ENCODE results near the gene CRKL. TPM values are rescaled to one million over a fixed set of nuclear protein-coding genes. Genes with fewer than 3 reads are reported as not detected.

CRKL gene
- total RNA-seq, 2 experiments from 2014 or later, result 60.5 to 62.2 TPM

DNA sequence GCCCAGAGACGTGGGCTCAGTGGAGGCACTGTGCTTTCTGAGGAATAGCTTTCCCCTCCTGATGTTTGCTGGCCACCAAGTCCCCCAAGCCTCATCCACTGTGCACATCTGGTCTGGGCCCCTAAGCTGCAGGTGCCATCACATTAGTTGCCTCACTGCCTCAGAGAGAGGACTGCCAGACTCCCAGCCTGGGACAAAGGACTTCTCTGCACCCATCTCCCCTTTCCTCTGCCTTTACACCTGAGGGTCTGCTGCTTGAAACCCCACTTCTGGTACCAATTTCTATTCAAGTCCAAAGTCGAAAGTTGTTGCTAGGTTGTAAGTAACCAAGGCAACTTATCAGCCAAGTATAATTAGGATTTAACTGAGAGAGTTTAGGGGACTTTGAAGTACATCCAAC is 61.2 kb downstream of the CRKL start:
- Mint-ChIP-seq H3K4me1 (ENCODE audit: low read depth) (peaks cover 34% of the 10 kb centered on the region), H3K36me3 (ENCODE audit: low read depth) (peaks cover 2% of the 10 kb centered on the region), H3K27me3 (ENCODE audit: low read depth) (no peaks in the 10 kb centered on the region), H3K4me3 (no peak overlapping the region), H3K9me3 (peaks cover 11% of the 10 kb centered on the region), H3K27ac (no peak overlapping the region)
- intact Hi-C loops (cut with micrococcal nuclease), result no loop called here
- DNase-seq, result no peak
- CTCF ChIA-PET, result interaction anchor here (0.6 kb wide), 2 partner anchors 103 to 129 kb away, joined by 3 read pairs; no protein-coding TSS in a partner anchor

DNA sequence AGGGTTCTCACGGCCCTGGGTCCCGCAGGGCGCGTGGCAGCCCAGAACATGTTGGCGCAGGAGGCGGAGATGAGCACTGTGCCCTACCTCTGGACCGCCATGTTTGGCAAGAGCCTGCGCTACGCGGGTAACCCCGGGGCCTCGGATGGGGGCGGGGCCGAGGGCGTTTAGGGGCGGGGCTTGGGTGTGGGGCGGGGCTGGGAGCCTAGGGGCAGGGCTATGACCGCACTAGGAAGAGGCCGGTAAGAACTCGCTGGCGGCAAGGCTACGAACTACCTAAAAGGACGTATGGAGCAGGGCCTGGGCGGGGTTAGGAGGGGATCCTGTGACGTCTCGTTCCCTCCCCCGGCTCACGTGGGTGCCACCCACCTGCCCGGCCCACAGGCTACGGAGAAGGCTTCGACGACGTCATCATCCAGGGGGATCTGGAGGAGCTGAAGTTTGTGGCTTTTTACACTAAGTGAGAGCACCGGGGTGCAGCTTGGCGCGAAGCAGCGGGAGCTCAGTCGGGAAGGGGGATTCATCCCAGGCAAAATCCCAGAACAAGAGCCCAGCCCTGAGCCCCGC is 62.1 kb downstream of the CRKL start:
- Mint-ChIP-seq H3K27ac (peak overlapping the region; percentile 63), H3K9me3 (peaks cover 11% of the 10 kb centered on the region), H3K4me1 (ENCODE audit: low read depth) (peaks cover 41% of the 10 kb centered on the region), H3K36me3 (ENCODE audit: low read depth) (peaks cover 8% of the 10 kb centered on the region), H3K27me3 (ENCODE audit: low read depth) (no peaks in the 10 kb centered on the region), H3K4me3 (peak overlapping the region; percentile 58)
- intact Hi-C loops (cut with micrococcal nuclease), result no loop called here
- peak; percentile 77 for DNase-seq
- CTCF ChIA-PET, result interaction anchor here (0.7 to 1.5 kb wide), 2 partner anchors 42 to 124 kb away, joined by 3 to 4 read pairs; no protein-coding TSS in a partner anchor

DNA sequence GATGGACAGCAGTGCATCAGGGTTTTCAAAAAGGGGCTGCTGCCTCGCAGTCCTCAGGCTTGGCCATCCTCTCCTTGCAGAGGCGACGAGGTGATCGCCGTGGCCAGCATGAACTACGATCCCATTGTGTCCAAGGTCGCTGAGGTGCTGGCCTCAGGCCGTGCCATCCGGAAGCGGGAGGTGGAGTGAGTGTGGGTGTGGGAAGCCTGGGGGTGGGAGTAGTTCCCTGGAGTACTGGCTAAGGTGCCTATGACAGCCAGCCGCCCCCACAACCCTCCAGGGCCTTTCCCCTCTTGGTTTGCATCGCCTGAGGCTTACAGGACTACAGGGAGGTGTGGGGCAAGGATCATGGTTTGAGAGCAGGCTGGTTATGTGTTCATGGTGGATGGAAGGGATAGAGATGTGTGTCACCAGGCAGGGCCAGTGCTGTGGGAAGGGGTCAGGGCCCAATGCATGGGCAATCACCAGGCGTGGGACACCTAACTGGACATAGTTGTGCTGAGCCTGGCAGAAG is 62.8 kb downstream of the CRKL start:
- H3K36me3 Mint-ChIP-seq (ENCODE audit: low read depth), result peaks cover 8% of the 10 kb centered on the region
- intact Hi-C loops (cut with micrococcal nuclease), result no loop called here
- H3K4me1 Mint-ChIP-seq (ENCODE audit: low read depth), result peaks cover 41% of the 10 kb centered on the region
- H3K27ac Mint-ChIP-seq, result peak overlapping the region; percentile 68
- CTCF ChIA-PET, result interaction anchor here (0.7 to 1.5 kb wide), 2 partner anchors 41 to 123 kb away, joined by 3 to 4 read pairs; no protein-coding TSS in a partner anchor
- DNase-seq, result no peak
- H3K27me3 Mint-ChIP-seq (ENCODE audit: low read depth), result no peaks in the 10 kb centered on the region
- peaks cover 11% of the 10 kb centered on the region for H3K9me3 Mint-ChIP-seq
- H3K4me3 Mint-ChIP-seq, result peak overlapping the region; percentile 13

DNA sequence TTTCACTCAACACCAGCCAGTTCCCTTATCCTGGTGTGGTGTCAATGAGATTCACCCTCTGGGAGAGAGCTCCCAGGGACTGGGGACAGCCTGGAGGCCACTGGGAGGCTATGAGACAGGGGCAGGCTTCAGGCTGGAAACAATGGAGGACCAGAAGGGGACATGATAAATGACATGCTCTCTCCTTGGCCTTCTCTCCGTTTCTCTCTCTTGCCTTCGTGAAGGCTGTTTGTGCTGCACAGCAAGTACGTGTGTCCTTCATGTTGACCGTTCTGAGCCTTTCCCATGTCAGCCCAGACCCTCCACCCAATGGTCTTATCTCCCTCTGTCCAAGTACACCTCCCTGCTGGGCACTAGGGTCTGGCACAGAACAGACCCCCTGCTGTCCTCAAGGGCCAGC is 63.3 kb downstream of the CRKL start:
- CTCF ChIA-PET, result interaction anchor here (1.5 kb wide), 1 partner anchor 41 kb away, joined by 4 read pairs; no protein-coding TSS in a partner anchor
- H3K36me3 Mint-ChIP-seq (ENCODE audit: low read depth), result peaks cover 8% of the 10 kb centered on the region
- intact Hi-C loops (cut with micrococcal nuclease), result no loop called here
- H3K27me3 Mint-ChIP-seq (ENCODE audit: low read depth), result no peaks in the 10 kb centered on the region
- peaks cover 41% of the 10 kb centered on the region for H3K4me1 Mint-ChIP-seq (ENCODE audit: low read depth)
- peaks cover 11% of the 10 kb centered on the region for H3K9me3 Mint-ChIP-seq
- peak overlapping the region; percentile 97 for H3K4me3 Mint-ChIP-seq
- DNase-seq, result no peak
- no peak overlapping the region for H3K27ac Mint-ChIP-seq

DNA sequence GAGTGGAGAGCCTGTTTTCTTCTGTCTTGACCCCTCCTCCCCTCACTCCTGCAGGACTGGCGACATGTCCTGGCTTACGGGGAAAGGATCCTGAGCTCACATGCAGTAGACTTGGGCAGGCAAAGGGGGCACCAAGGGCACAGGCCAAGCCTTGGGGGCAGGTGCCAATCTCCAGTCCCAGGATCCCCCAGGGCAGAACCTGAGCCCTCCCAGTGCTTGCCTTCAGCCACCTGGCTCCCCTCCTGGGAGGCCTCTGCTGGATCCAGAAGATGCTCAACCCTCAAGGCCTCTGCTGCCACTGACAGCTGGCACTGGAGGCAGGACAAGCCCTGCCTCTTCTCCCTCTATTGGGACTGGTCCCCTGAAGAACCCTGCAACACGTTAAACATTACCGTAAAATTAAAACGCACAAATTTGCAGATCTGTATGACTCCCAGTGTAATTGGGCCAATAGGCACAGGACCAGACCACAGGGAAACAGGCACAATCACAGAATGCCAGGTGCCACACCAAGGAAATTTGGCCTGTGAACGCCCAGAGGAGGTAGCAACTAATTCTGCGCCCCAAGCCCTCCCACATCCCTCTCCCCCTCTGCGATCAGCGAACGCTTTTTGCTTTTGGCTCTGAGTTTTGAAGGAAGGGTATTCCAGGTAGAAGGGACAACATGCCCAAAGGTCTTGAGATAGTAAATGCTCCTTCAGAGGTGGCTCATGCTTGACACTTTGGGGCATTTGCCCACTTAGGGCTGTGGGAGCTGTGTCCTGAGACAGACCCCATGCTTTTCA is 63.9 kb downstream of the CRKL start:
- Mint-ChIP-seq H3K4me3 (peak overlapping the region; percentile 97), H3K27ac (peak overlapping the region; percentile 87), H3K27me3 (ENCODE audit: low read depth) (no peaks in the 10 kb centered on the region), H3K4me1 (ENCODE audit: low read depth) (peaks cover 41% of the 10 kb centered on the region), H3K36me3 (ENCODE audit: low read depth) (peaks cover 8% of the 10 kb centered on the region), H3K9me3 (peaks cover 11% of the 10 kb centered on the region)
- intact Hi-C loops (cut with micrococcal nuclease), result no loop called here
- CTCF ChIA-PET, result interaction anchor here (0.9 to 1.1 kb wide), 4 partner anchors 18 to 27 kb away, joined by 3 to 4 read pairs (median 3); no protein-coding TSS in a partner anchor
- no peak for DNase-seq

DNA sequence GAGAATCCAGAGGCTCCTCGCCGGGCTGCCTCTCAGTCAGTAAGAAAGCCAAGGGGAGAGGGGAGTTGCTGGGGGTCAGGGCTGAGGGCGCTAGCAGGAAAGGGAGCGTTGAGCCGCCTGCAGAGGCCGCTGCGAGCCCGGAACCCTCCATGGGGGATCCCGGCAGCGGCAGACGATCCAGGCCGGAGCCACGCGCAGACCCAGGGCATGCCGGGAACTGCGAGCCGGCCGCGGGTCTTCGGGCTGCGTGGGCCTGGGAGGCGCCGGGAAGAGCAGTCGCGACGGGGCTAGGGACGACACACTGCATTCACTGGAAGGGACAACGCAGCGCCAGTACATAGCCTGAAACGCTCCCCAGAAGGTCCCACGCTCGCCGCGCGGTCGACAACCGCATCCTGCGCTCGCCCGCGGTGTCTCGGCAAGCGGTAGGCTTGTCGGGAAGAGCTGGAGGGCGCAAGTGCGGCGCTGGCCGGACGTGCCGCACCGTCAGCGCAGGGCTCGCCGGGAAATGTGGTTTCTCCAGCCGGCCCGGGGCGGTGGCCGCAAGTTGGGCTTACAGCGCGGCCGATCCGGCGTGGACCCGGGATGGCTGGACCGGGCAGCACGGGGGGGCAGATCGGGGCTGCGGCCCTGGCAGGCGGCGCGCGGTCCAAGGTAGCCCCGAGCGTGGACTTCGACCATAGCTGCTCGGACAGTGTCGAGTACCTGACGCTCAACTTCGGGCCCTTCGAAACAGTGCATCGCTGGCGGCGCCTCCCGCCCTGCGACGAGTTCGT is 64.8 kb downstream of the CRKL start, which contains the start of gene LZTR1:
Gene LZTR1 (plus strand): TSS at position 511 of the 776 bp plus-strand sequence. CDS start 75 bp downstream, at position 586.
- H3K4me1 Mint-ChIP-seq (ENCODE audit: low read depth), result peaks cover 41% of the 10 kb centered on the region
- peaks cover 13% of the 10 kb centered on the region for H3K36me3 Mint-ChIP-seq (ENCODE audit: low read depth)

DNA sequence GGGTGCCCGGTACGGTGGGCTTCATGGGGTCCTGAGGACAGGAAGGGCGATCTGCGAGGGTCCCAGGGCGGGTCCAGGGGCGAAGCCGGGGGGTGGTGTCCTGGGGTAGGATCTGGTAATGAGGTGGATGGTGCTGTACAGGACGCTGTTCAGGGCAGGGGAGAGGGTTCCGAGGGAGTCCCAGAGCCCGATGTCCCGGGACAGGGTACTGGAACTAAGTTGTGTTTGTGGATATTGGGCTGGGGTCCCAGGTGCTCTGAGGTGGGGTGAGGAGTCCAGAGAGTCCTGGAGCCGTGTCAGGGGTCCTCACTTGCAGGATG is 65.3 kb downstream of the CRKL start:
- intact Hi-C loops (cut with micrococcal nuclease), result loop anchor here (1.0 to 2.0 kb wide), 4 partner anchors 19 to 124 kb away; partner anchors contain the start of genes CRKL and PI4KA
- no peak for DNase-seq
- Mint-ChIP-seq H3K27ac (peak overlapping the region; percentile 85), H3K9me3 (peaks cover 11% of the 10 kb centered on the region), H3K4me1 (ENCODE audit: low read depth) (peaks cover 41% of the 10 kb centered on the region), H3K27me3 (ENCODE audit: low read depth) (no peaks in the 10 kb centered on the region), H3K36me3 (ENCODE audit: low read depth) (peaks cover 15% of the 10 kb centered on the region), H3K4me3 (peak overlapping the region; percentile 97)
- CTCF ChIA-PET, result interaction anchor here (0.5 to 1.1 kb wide), 6 partner anchors 9 to 25 kb away, joined by 3 to 4 read pairs (median 3); no protein-coding TSS in a partner anchor

More for the DNA sequence above, 64.8 kb downstream of the CRKL start, which contains the start of gene LZTR1:
- H3K27me3 Mint-ChIP-seq (ENCODE audit: low read depth), result no peaks in the 10 kb centered on the region
- CTCF ChIA-PET, result interaction anchor here (0.5 to 1.1 kb wide), 7 partner anchors 9 to 26 kb away, joined by 3 to 4 read pairs (median 3); no protein-coding TSS in a partner anchor
- intact Hi-C loops (cut with micrococcal nuclease), result loop anchor here (1.0 to 2.0 kb wide), 4 partner anchors 19 to 124 kb away; partner anchors contain the start of genes CRKL and PI4KA
- peak within 1 kb of the TSS; percentile 97 for H3K4me3 Mint-ChIP-seq
- peak within 1 kb of the TSS; percentile 87 for H3K27ac Mint-ChIP-seq
- peak; percentile 80 for DNase-seq
- peaks cover 11% of the 10 kb centered on the region for H3K9me3 Mint-ChIP-seq

DNA sequence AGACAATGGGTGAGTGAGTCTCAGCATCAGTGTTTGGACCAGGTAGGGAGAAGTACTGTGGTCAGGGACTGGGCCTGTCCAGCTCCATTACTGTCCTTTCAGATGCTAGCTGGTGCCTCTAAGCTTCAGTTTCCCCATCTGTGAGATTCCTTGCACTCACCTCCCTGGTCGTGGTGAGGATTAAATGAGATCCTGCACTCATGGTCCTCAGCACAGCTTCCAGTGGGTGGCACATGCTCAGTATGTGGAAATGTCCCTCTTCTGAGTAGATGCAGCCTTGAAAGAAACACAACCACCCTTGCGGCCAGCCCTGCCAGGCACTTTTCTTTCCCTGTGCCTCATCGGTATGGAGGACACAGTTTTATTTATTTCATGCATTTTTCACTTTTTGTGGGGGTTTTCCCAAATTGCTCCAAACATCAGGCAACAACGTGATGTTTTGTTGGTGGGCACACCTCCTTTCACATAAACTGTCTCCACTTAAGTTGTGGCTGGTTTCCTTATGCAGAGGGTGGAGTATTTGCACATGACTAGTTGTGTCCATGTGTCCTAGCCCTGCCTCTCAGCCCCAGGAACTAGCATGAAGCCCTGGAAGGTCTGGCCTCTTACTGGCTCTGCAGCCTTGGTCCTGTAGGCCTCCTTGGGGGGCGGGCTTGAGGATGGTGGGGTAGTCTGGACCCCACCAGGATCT is 66.0 kb downstream of the CRKL start:
- CTCF ChIA-PET, result no interaction called here
- intact Hi-C loops (cut with micrococcal nuclease), result loop anchor here (2.0 kb wide), 1 partner anchor 20 kb away; no protein-coding TSS in a partner anchor
- DNase-seq, result no peak
- H3K27ac Mint-ChIP-seq, result peak overlapping the region; percentile 85
- no peaks in the 10 kb centered on the region for H3K27me3 Mint-ChIP-seq (ENCODE audit: low read depth)
- H3K4me1 Mint-ChIP-seq (ENCODE audit: low read depth), result peaks cover 41% of the 10 kb centered on the region
- peak overlapping the region; percentile 97 for H3K4me3 Mint-ChIP-seq
- H3K36me3 Mint-ChIP-seq (ENCODE audit: low read depth), result peaks cover 20% of the 10 kb centered on the region
- peaks cover 9% of the 10 kb centered on the region for H3K9me3 Mint-ChIP-seq

DNA sequence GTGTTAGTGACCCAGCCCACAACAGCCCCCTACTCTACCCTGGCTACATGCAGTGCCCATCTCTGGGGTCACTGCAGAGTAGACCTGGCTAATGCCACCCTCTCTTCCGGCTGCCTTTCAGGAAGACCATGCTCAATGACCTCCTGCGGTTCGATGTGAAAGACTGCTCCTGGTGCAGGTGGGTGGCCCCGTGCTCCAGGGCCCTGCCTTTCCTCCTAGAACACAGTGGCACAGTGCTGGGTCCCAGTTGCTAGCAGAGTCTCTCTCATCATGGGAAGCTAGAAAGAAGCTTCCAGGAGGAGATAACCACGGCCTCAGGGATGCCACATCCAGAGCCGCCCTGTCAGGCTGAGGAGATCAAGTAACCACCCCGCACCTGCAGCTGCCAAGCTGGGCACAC is 68.5 kb downstream of the CRKL start:
- no peaks in the 10 kb centered on the region for H3K27me3 Mint-ChIP-seq (ENCODE audit: low read depth)
- no peak overlapping the region for H3K27ac Mint-ChIP-seq
- H3K4me3 Mint-ChIP-seq, result no peak overlapping the region
- peaks cover 29% of the 10 kb centered on the region for H3K4me1 Mint-ChIP-seq (ENCODE audit: low read depth)
- intact Hi-C loops (cut with micrococcal nuclease), result no loop called here
- H3K36me3 Mint-ChIP-seq (ENCODE audit: low read depth), result peaks cover 22% of the 10 kb centered on the region
- CTCF ChIA-PET, result interaction anchor here (0.6 to 1.0 kb wide), 2 partner anchors 35 to 104 kb away, joined by 3 read pairs; no protein-coding TSS in a partner anchor
- no peaks in the 10 kb centered on the region for H3K9me3 Mint-ChIP-seq
- DNase-seq, result no peak

DNA sequence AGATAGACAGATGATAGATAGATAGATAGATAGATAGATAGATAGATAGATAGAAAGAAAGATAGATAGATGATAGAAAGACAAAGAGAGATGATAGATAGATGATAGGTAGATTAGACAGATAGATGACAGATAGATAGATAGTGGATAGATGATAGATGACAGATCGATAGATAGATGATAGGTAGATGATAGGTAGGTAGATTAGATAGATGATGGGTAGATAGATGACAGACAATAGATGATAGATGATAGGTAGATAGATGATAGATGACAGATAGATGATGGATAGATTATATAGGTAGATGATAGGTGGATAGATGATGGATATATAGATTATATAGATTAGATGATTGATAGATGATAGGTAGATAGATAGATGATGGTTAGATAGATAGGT is 69.2 kb downstream of the CRKL start:
- H3K4me3 Mint-ChIP-seq, result no peak overlapping the region
- no peak overlapping the region for H3K27ac Mint-ChIP-seq
- peaks cover 22% of the 10 kb centered on the region for H3K36me3 Mint-ChIP-seq (ENCODE audit: low read depth)
- CTCF ChIA-PET, result interaction anchor here (0.6 to 1.0 kb wide), 2 partner anchors 35 to 105 kb away, joined by 3 read pairs; no protein-coding TSS in a partner anchor
- no peaks in the 10 kb centered on the region for H3K27me3 Mint-ChIP-seq (ENCODE audit: low read depth)
- intact Hi-C loops (cut with micrococcal nuclease), result no loop called here
- H3K9me3 Mint-ChIP-seq, result no peaks in the 10 kb centered on the region
- DNase-seq, result no peak
- peaks cover 23% of the 10 kb centered on the region for H3K4me1 Mint-ChIP-seq (ENCODE audit: low read depth)

DNA sequence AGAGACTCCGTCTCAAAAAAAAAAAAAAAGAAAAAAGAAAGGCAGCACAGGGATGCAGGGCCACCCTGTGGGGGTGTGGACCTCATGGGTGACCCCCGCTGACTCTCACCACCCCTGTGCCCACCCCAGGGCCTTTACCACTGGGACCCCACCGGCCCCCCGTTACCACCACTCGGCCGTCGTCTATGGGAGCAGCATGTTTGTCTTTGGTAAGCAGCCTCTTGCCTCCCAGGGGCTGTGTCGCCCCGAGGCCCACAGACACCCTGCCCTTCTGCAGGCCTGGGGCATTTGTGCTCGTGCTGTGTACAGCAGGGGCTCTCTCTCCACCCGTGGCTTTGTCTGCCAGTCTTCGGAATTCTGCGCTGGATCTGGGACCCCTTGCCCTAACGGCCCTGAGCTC is 70.2 kb downstream of the CRKL start:
- peaks cover 20% of the 10 kb centered on the region for H3K4me1 Mint-ChIP-seq (ENCODE audit: low read depth)
- no peak overlapping the region for H3K27ac Mint-ChIP-seq
- no peak overlapping the region for H3K4me3 Mint-ChIP-seq
- intact Hi-C loops (cut with micrococcal nuclease), result no loop called here
- H3K36me3 Mint-ChIP-seq (ENCODE audit: low read depth), result peaks cover 22% of the 10 kb centered on the region
- no peaks in the 10 kb centered on the region for H3K27me3 Mint-ChIP-seq (ENCODE audit: low read depth)
- no peaks in the 10 kb centered on the region for H3K9me3 Mint-ChIP-seq
- no peak for DNase-seq
- CTCF ChIA-PET, result no interaction called here

Data from activated naive CD4-positive, alpha-beta T cell treated with anti-CD3 and anti-CD28 coated beads for 36 hours (primary cell).